ENCODE results near the gene ARHGAP15.

DNA sequence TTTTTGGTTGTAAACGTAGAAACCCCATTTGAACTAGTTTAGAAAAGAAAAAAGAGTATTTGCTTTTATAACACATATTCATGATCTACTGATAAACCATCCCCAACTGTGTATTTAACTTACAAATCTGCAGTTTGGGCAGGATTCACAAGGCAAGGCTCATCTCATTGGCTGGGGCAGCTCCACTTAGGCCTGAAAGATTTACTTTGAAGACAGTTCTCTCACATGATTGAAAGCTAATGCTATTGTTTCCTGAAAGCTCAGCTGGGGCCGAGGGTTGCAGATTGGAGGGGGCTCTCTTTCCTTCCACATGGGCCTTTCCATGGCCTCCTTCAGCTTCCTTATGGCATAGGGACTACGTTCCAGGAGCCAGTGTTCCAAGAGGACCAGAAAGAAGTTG, 47.4 kb downstream of the ARHGAP15 start:
- TF ChIP-seq CTCF (IDR thresholded peaks at IDR 0.05 in 8 of 11, conservative IDR thresholded peaks at IDR 0.05 in 3 of 11) (no peak), POLR2A (IDR thresholded peaks at IDR 0.05) (no peak), POLR2AphosphoS5 (IDR thresholded peaks at IDR 0.05) (no peak)

Data from spleen (tissue), 7 donors.